Measurements from ENCODE around the gene CD81. TPM values are rescaled to one million over a fixed set of nuclear protein-coding genes. Genes with fewer than 3 reads are reported as not detected.

The CD81 gene
- total RNA-seq, 1 donor from 2014 or later: 350 TPM

GRCh38 chr11:2382936-2383851, 6.1 kb downstream of the CD81 start:
- Mint-ChIP-seq H3K36me3 (no peaks in the 10 kb centered on the region), H3K27me3 (no peaks in the 10 kb centered on the region), H3K9me3 (no peaks in the 10 kb centered on the region), H3K27ac (peak overlapping the region; percentile 66), H3K4me1 (ENCODE audit: unreplicated experiment) (peaks cover 16% of the 10 kb centered on the region), H3K4me3 (no peak overlapping the region)
- TF ChIP-seq CTCF (conservative IDR thresholded peaks at IDR 0.05): no peak
- no peak for DNase-seq (ENCODE audit: extremely low spot score, unreplicated experiment)

GRCh38 chr11:2383852-2384804, 7.0 kb downstream of the CD81 start:
- Mint-ChIP-seq H3K36me3 (no peaks in the 10 kb centered on the region), H3K27ac (peak overlapping the region; percentile 66), H3K9me3 (no peaks in the 10 kb centered on the region), H3K4me3 (no peak overlapping the region), H3K4me1 (ENCODE audit: unreplicated experiment) (peaks cover 11% of the 10 kb centered on the region), H3K27me3 (no peaks in the 10 kb centered on the region)
- TF ChIP-seq CTCF (conservative IDR thresholded peaks at IDR 0.05): no peak
- no peak for DNase-seq (ENCODE audit: extremely low spot score, unreplicated experiment)

- no peak for DNase-seq (ENCODE audit: extremely low spot score, unreplicated experiment)
- no peaks in the 10 kb centered on the region for H3K9me3 Mint-ChIP-seq
- no peak overlapping the region for H3K4me3 Mint-ChIP-seq
- no peaks in the 10 kb centered on the region for H3K27me3 Mint-ChIP-seq
- TF ChIP-seq CTCF (conservative IDR thresholded peaks at IDR 0.05): no peak
- H3K36me3 Mint-ChIP-seq: no peaks in the 10 kb centered on the region
- peaks cover 21% of the 10 kb centered on the region for H3K4me1 Mint-ChIP-seq (ENCODE audit: unreplicated experiment)
- peak overlapping the region; percentile 58 for H3K27ac Mint-ChIP-seq
Observed at GRCh38 chr11:2385156-2386151, 8.3 kb downstream of the CD81 start.

GRCh38 chr11:2386591-2386990, 9.5 kb downstream of the CD81 start:
- DNase-seq (ENCODE audit: extremely low spot score, unreplicated experiment): no peak
- H3K4me1 Mint-ChIP-seq (ENCODE audit: unreplicated experiment): peaks cover 16% of the 10 kb centered on the region
- no peak overlapping the region for H3K27ac Mint-ChIP-seq
- TF ChIP-seq CTCF (conservative IDR thresholded peaks at IDR 0.05): no peak
- no peaks in the 10 kb centered on the region for H3K36me3 Mint-ChIP-seq
- no peak overlapping the region for H3K4me3 Mint-ChIP-seq
- no peaks in the 10 kb centered on the region for H3K27me3 Mint-ChIP-seq
- no peaks in the 10 kb centered on the region for H3K9me3 Mint-ChIP-seq

Data from type B pancreatic cell (in vitro differentiated cells).